ENCODE data around the gene PPP6R1.

PPP6R1 gene

DNA sequence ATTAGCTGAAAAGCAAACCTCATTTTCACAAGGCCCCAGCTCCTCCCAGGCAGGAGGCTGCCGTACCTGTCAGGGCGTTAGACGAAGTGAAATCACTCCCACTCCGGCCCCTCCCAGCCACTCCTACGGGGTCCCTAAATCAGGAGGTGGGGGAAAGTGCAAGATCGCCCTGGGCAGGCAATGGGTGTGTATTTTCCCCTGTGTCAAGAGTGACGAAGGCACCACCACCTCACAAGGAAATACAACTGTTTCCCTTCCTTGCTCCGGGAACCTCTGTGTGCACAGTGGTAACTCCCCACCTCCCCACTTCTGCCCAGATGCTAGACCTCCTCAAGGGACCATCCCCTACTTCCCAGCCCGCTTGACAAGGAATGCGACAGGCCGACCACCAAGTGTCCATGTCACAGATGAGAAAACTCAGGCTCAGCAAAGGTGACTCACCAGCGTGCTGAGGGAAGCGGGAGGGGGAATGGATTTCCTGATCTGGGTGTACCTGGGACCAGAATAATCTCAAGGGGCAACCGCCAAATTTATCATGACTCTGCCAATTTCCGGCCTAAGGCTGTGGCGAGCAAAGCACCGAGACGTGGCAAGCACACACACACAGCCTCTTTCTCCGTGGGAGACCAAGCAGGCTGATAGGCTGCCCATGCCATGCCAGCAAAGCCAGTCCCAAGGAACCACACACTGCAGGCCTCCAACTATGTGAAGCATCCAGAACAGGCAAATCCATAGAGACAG, 7.3 kb downstream of the PPP6R1 start:
- H3K9me3 ChIP-seq (ENCODE audit: control insufficient read depth in 5 of 5, low read length in 5 of 5): no peaks in the 10 kb centered on the region
- no peak overlapping the region for H3K27ac ChIP-seq (ENCODE audit: low read depth, low read length)
- no peak overlapping the region for H3K9ac ChIP-seq (ENCODE audit: low read length in 5 of 5)
- H3K36me3 ChIP-seq (ENCODE audit: control insufficient read depth in 5 of 5, insufficient read depth in 5 of 5, low read length in 5 of 5): peaks cover 0 to 11% (median 8%) of the 10 kb centered on the region in 5 donors
- H3K27me3 ChIP-seq (ENCODE audit: control insufficient read depth in 5 of 5, insufficient read depth in 4 of 5, low read length in 5 of 5): no peaks in the 10 kb centered on the region
- H3K4me3 ChIP-seq (ENCODE audit: low read depth in 1 of 5, low read length in 5 of 5): no peak overlapping the region
- peaks cover 15 to 75% (median 64%) of the 10 kb centered on the region in 5 donors for H3K4me1 ChIP-seq (ENCODE audit: control insufficient read depth in 5 of 5, insufficient read depth in 5 of 5, low read length in 5 of 5)

DNA sequence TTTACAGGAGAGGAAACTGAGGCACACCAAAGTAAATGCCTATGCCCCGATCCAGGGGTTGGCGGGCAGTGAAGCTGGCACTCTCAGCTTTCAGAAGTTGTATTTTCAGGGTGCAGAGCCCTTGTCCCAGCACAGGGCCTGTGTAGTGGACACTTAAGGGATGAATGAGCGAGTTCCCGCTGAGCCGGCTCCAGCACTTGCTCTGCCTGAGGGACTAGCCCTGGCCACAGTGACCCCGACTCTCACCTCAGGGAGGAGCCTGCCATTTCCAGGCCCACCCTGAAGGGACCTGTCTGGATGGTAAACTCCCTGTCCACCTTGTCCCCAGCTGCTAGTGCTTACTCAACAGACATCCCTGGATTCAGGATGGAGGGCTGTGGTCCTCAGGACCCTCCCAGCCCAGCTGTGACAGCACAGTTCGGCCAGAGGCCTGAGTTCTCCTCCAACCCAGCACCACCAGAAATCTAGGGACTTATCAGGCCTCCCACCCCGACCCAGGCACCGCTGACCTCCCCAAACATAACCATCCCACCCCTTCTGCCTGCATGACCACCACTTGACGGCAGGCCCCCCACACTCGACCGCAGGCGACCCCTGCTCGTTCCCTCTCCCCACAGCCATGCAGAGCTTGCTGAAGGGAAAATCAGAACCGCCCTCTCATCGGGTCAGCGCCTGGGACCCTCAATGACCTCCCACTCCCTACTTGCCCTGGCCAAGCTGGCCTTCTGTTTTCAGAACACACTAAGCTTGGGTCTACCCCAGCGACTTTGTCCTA, 8.4 kb downstream of the PPP6R1 start:
- Histone ChIP-seq H3K4me1 (ENCODE audit: control insufficient read depth in 5 of 5, insufficient read depth in 5 of 5, low read length in 5 of 5) (peaks cover 9 to 64% (median 53%) of the 10 kb centered on the region in 5 donors), H3K27ac (ENCODE audit: low read depth, low read length) (no peak overlapping the region), H3K9ac (ENCODE audit: low read length in 5 of 5) (no peak overlapping the region), H3K36me3 (ENCODE audit: control insufficient read depth in 5 of 5, insufficient read depth in 5 of 5, low read length in 5 of 5) (peaks cover 0 to 20% (median 18%) of the 10 kb centered on the region in 5 donors), H3K4me3 (ENCODE audit: low read depth in 1 of 5, low read length in 5 of 5) (no peak overlapping the region), H3K27me3 (ENCODE audit: control insufficient read depth in 5 of 5, insufficient read depth in 4 of 5, low read length in 5 of 5) (no peaks in the 10 kb centered on the region), H3K9me3 (ENCODE audit: control insufficient read depth in 5 of 5, low read length in 5 of 5) (no peaks in the 10 kb centered on the region)

DNA sequence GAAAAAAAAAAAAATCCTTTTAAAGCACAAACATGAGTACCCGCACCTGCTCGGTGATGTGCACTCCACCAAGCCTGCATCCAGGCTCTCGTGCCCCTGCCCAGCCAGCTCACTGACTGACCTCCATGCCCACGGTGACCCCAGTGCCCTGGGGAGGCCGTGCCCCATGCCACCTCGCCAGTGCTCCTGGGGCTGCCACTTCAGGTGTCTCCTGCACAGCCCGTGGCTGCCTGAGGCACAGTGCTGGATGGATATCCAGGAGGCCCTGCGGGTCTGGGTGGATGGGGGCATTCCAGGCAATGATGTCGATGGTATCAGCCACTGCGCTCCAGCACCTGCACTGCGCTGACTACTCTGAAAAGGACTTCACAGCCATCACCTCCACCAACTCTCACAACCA, 9.0 kb downstream of the PPP6R1 start:
- Histone ChIP-seq H3K27ac (ENCODE audit: low read depth, low read length) (no peak overlapping the region), H3K9me3 (ENCODE audit: control insufficient read depth in 5 of 5, low read length in 5 of 5) (no peaks in the 10 kb centered on the region), H3K4me3 (ENCODE audit: low read depth in 1 of 5, low read length in 5 of 5) (no peak overlapping the region), H3K4me1 (ENCODE audit: control insufficient read depth in 5 of 5, insufficient read depth in 5 of 5, low read length in 5 of 5) (peaks cover 7 to 58% (median 47%) of the 10 kb centered on the region in 5 donors), H3K27me3 (ENCODE audit: control insufficient read depth in 5 of 5, insufficient read depth in 4 of 5, low read length in 5 of 5) (no peaks in the 10 kb centered on the region), H3K36me3 (ENCODE audit: control insufficient read depth in 5 of 5, insufficient read depth in 5 of 5, low read length in 5 of 5) (peaks cover 0 to 26% (median 24%) of the 10 kb centered on the region in 5 donors), H3K9ac (ENCODE audit: low read length in 5 of 5) (no peak overlapping the region)

DNA sequence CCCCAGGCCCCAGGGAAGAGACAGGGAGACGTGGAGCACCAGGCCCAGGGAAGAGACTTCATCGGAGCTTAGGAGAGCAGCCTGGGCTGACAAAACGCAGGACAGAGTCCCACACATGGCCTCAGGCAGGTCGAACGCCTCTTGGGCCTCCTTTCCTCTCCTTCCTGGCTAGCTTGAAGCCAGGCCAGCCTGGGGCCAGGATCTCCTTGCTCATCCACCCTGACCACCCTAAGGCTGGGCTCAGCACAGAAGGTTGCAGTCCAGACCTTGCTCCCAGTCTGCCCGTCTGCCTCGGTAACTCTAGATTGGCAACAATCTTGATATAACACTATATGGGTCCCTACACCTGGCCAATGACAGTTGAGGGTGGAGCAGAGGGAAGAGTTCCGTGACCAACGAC, 10.1 kb downstream of the PPP6R1 start:
- Histone ChIP-seq H3K9ac (ENCODE audit: low read length in 5 of 5) (no peak overlapping the region), H3K36me3 (ENCODE audit: control insufficient read depth in 5 of 5, insufficient read depth in 5 of 5, low read length in 5 of 5) (peaks cover 0 to 38% (median 35%) of the 10 kb centered on the region in 5 donors), H3K4me1 (ENCODE audit: control insufficient read depth in 5 of 5, insufficient read depth in 5 of 5, low read length in 5 of 5) (peaks cover 3 to 47% (median 36%) of the 10 kb centered on the region in 5 donors), H3K27me3 (ENCODE audit: control insufficient read depth in 5 of 5, insufficient read depth in 4 of 5, low read length in 5 of 5) (no peaks in the 10 kb centered on the region), H3K4me3 (ENCODE audit: low read depth in 1 of 5, low read length in 5 of 5) (no peak overlapping the region), H3K27ac (ENCODE audit: low read depth, low read length) (no peak overlapping the region), H3K9me3 (ENCODE audit: control insufficient read depth in 5 of 5, low read length in 5 of 5) (no peaks in the 10 kb centered on the region)

DNA sequence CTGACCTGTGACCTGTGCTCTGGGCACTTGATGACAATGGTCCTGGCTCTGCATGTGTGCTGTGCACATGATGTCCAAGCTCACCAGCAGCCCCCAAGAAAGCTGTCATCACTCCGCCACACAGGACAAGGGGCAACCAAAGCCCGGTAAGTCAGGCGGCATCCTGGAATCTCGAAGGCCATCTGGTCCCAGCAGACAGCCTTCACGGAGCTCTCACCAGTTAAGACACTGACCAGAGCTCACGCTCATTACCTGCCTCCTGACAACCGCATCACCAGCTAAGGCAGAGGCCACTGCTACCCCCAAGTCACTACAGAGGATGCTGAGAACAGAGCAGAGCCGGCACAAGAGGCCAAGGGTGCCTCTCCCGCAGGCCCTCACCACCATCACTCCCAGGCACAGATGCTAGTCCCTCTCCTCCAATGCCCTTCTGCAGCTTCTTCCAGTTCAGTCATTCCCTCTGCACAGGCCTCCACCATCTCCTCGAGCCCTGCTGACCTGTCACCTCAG, 10.6 kb downstream of the PPP6R1 start:
- H3K4me1 ChIP-seq (ENCODE audit: control insufficient read depth in 5 of 5, insufficient read depth in 5 of 5, low read length in 5 of 5): peaks cover 3 to 42% (median 31%) of the 10 kb centered on the region in 5 donors
- no peak overlapping the region for H3K27ac ChIP-seq (ENCODE audit: low read depth, low read length)
- H3K27me3 ChIP-seq (ENCODE audit: control insufficient read depth in 5 of 5, insufficient read depth in 4 of 5, low read length in 5 of 5): no peaks in the 10 kb centered on the region
- H3K9ac ChIP-seq (ENCODE audit: low read length in 5 of 5): peak overlapping the region in 2 of 5 donors; percentile 11 to 33
- no peak overlapping the region for H3K4me3 ChIP-seq (ENCODE audit: low read depth in 1 of 5, low read length in 5 of 5)
- no peaks in the 10 kb centered on the region for H3K9me3 ChIP-seq (ENCODE audit: control insufficient read depth in 5 of 5, low read length in 5 of 5)
- peaks cover 0 to 43% (median 39%) of the 10 kb centered on the region in 5 donors for H3K36me3 ChIP-seq (ENCODE audit: control insufficient read depth in 5 of 5, insufficient read depth in 5 of 5, low read length in 5 of 5)

DNA sequence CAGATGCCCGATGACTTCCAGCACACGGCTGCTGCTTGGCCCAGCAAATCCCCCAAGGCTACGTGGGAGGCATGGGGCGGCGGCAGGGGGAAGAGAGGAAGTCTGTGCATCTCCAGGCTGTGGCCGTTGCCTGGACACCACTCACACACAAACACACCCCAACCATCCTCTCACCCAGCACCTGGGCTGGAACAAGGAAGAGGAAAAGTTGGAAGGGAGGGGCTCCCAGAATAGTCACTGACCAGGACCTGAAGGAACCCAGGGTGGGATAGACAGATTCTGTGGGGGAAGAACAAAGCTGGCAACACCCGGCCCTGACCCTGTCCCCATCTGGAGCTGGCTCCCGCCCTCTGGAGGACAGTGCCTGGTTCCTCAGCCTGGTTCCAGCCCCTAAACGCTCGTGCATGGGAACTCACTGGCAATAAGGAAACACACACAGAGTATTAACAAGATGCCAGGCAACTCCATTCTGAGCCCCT, 11.2 kb downstream of the PPP6R1 start:
- no peaks in the 10 kb centered on the region for H3K9me3 ChIP-seq (ENCODE audit: control insufficient read depth in 5 of 5, low read length in 5 of 5)
- H3K36me3 ChIP-seq (ENCODE audit: control insufficient read depth in 5 of 5, insufficient read depth in 5 of 5, low read length in 5 of 5): peaks cover 0 to 47% (median 42%) of the 10 kb centered on the region in 5 donors
- H3K27me3 ChIP-seq (ENCODE audit: control insufficient read depth in 5 of 5, insufficient read depth in 4 of 5, low read length in 5 of 5): no peaks in the 10 kb centered on the region
- H3K4me1 ChIP-seq (ENCODE audit: control insufficient read depth in 5 of 5, insufficient read depth in 5 of 5, low read length in 5 of 5): peaks cover 3 to 37% (median 25%) of the 10 kb centered on the region in 5 donors
- H3K27ac ChIP-seq (ENCODE audit: low read depth, low read length): no peak overlapping the region
- H3K9ac ChIP-seq (ENCODE audit: low read length in 5 of 5): peak overlapping the region in 1 of 5 donors; percentile 11
- no peak overlapping the region for H3K4me3 ChIP-seq (ENCODE audit: low read depth in 1 of 5, low read length in 5 of 5)

DNA sequence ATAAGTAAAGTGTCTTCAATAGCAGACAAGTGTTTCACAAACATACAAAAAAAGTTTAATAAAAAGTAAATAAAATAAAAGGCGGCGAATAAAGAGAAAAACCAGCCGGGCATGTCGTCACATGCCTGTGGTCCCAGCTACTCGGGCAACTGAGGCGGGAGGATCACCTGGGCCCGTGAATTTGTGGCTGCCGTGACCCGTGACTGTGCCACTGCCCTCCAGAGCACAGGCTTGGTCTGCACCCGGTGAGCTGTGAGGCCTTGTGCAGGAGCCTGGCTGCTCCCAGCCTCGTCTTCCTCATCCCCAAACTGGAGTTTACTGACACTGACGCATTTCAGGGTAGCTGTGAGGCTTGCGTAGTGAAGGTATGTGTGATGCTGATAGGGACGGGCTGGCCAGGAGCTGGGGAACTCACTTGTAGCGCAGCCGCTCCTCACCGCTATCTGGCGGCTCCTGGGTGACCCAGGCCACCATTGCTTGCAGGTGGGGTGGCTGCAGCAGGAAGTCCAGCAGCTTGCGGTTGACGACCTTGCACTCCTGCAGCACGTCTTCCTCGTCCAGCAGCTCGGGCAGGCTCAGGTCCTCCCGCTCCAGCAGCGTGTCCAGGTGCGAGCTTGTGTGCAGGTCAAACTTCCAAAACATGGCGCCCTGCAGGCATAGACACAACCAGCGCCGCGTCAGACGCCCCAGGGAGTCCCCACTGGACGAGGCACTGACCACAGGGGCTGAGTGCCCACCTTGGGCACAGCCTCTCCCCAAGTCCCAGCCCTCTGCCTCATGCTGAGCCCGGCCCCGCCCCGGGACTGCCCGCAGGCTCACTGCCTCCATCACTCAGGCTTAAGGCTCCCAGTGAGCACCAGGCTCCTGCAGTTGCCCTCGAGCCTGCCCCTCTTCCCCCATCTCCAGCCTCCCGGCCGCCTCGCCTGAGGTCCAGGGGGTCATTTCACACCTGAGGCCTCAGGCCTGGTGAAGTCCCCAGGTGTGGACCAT, 12.1 kb downstream of the PPP6R1 start:
- peaks cover 3 to 31% (median 23%) of the 10 kb centered on the region in 5 donors for H3K4me1 ChIP-seq (ENCODE audit: control insufficient read depth in 5 of 5, insufficient read depth in 5 of 5, low read length in 5 of 5)
- no peaks in the 10 kb centered on the region for H3K27me3 ChIP-seq (ENCODE audit: control insufficient read depth in 5 of 5, insufficient read depth in 4 of 5, low read length in 5 of 5)
- peaks cover 0 to 56% (median 51%) of the 10 kb centered on the region in 5 donors for H3K36me3 ChIP-seq (ENCODE audit: control insufficient read depth in 5 of 5, insufficient read depth in 5 of 5, low read length in 5 of 5)
- H3K4me3 ChIP-seq (ENCODE audit: low read depth in 1 of 5, low read length in 5 of 5): no peak overlapping the region
- H3K9ac ChIP-seq (ENCODE audit: low read length in 5 of 5): no peak overlapping the region
- no peaks in the 10 kb centered on the region for H3K9me3 ChIP-seq (ENCODE audit: control insufficient read depth in 5 of 5, low read length in 5 of 5)
- no peak overlapping the region for H3K27ac ChIP-seq (ENCODE audit: low read depth, low read length)

DNA sequence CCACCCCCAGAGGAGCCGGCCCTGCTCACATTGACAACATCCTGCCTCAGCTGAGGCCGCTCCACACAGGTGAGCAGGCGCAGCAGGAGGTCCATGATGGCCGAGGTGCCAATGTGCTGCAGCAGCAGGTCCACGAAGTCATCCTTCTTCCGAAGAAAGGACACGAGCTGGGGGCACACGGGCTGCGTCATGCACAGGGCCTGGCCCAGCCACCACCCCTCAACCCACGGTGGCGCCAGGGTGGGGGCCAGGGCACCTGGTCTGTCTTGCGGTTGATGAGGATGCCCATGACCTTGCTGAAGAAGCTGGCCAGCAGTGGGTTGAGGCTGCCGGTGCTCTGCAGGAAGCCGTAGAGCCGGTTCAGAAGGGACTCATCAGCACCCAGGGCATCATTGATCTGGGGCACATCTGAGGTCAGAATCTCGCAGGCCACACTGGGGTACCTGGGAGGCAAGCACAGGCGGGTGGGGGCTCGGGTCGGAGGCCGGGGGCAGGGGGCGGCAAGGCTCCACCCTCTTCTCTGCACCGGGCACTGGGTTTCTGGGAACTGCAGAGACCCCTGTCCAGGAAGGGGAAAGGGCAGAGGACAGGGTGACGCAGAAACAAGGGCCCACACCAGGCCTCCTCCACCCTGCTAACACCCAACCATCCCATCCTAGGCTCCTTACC, 13.4 kb downstream of the PPP6R1 start:
- Histone ChIP-seq H3K27me3 (ENCODE audit: control insufficient read depth in 5 of 5, insufficient read depth in 4 of 5, low read length in 5 of 5) (no peaks in the 10 kb centered on the region), H3K9ac (ENCODE audit: low read length in 5 of 5) (no peak overlapping the region), H3K4me1 (ENCODE audit: control insufficient read depth in 5 of 5, insufficient read depth in 5 of 5, low read length in 5 of 5) (peaks cover 3 to 22% (median 19%) of the 10 kb centered on the region in 5 donors), H3K27ac (ENCODE audit: low read depth, low read length) (no peak overlapping the region), H3K4me3 (ENCODE audit: low read depth in 1 of 5, low read length in 5 of 5) (no peak overlapping the region), H3K9me3 (ENCODE audit: control insufficient read depth in 5 of 5, low read length in 5 of 5) (no peaks in the 10 kb centered on the region), H3K36me3 (ENCODE audit: control insufficient read depth in 5 of 5, insufficient read depth in 5 of 5, low read length in 5 of 5) (peaks cover 0 to 69% (median 63%) of the 10 kb centered on the region in 5 donors)
